SK-N-DZ (cell line): ENCODE measurements around the gene CDIP1.

Experiments
- DNase-seq: peaks from one replicate; pipeline ENCODE4 v3.0.0-alpha.2; 2015; ENCODE audit warnings: low spot score

The CDIP1 gene

DNA sequence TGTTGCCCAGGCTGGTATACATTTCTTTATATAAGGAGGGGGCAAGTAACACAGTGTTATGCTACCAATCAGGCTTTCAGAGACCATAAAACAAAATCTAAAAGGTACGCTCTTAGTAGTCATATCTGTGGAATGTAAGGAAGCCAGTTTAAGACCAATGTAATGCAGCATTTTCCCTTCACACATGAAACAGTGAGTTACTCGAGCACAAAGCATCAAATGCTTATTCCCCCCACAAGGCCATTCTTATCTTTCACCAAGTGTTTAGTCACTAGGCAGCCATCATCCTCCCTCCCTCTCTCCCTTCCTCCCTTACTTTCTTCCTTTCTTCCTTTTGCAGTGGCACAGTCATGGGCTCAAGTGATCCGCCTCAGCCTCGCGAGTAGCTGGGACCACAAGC, 49.5 kb downstream of the CDIP1 start:
- no peak for DNase-seq

- no peak for DNase-seq
Measured at GRCh38 chr16:4488499-4488967, 50.0 kb downstream of the CDIP1 start.

DNA sequence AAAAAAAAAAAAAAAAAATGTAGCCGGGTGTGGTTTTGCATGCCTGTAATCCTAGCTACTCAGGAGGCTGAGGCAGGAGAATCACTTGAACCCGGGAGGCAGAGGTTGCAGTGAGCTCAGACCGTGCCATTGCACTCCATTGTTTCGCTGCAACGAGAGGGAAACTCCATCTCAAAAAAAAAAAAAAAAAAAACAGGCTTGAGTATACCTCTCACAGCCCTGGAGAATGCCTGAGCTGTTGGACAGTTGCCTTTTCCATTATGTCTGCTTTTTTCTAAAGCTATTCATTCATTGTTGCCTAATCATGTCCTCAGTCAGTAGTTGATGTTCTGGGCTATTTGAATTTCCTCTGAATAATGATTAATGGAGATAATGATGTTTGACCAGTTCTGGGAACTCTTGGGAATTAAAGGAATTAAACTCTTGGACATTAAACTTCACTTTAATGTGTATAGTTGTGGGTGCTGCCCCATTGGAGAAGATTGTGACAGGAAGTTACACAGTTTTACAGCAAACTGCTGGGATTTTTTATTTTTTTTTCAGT, 50.5 kb downstream of the CDIP1 start:
- DNase-seq: no peak

DNA sequence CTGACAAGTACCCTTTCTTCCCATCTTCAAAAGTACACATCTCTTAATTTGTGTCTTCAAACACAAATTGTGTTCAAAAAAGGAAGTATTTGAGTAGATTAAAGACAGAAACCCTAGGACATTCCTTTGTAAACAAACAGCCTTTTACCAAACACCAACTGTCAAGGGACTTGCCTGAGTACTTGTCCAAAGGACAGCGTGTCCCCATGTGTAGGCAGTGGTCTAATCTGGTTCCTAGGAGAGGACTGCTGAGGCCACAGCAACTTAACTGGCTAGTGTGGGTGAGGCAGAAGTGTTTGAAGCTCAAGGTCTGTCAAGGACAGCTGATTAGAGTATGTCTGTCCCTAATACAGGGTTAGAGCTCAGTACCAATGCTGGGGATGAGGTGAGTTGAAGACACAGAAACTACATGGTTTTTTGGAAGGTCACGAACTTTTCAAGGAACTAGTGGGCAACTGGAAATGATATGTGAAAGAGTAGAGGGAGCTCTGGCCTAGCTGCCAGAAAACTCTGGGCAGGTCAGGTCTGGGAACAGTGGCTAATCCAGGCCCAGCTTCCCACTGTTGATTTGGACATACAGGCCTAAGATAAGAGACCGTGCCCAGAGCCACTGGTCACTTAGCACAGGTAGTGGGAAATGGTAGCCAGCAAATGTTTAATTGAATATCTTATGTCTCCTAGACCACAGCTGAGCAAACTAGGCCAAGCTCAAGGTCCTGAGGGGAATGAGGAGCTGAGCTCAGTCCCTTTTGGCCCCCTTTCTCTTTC, 52.3 kb downstream of the CDIP1 start:
- DNase-seq: no peak

DNA sequence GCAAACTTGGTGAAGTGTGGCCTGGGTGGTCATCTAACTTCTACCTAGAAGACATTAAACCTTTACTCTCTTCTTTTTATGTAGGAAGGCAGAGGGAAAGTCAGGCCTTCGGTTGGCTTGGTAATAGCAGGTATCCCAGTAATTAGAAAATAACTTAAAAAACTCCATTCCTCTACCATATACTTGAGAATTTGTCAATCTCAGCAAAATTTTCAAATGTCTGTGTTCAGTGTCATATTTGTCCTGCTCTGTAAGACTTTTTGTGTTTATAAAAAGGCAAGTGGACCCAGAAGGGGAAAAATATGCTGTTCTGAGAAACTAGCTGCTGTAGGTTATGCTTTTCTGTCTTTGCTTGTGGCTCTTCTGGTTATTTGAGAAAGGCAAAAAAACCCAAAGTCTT, 56.6 kb downstream of the CDIP1 start:
- no peak for DNase-seq

- DNase-seq: no peak
Measured at GRCh38 chr16:4481526-4481925, 57.0 kb downstream of the CDIP1 start.

DNA sequence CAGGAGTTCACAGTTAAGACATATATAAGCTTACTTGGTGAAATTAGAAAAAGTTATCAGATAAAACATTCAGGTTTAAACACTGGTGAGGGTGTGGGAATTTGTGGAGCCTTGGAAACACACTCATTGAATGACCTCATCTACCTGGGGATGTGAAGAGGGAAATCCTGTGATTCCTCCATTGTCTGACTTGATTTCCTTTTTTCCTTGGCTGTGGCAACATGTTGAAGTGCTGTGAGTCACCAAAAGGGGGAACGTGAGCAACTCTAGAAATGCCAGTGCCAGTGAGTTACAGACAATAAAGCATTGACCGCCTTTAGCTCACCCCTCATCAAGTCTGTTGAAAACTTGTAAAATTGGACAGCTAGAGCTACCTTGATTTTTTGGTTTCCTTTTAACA, 60.6 kb downstream of the CDIP1 start:
- DNase-seq: no peak

DNA sequence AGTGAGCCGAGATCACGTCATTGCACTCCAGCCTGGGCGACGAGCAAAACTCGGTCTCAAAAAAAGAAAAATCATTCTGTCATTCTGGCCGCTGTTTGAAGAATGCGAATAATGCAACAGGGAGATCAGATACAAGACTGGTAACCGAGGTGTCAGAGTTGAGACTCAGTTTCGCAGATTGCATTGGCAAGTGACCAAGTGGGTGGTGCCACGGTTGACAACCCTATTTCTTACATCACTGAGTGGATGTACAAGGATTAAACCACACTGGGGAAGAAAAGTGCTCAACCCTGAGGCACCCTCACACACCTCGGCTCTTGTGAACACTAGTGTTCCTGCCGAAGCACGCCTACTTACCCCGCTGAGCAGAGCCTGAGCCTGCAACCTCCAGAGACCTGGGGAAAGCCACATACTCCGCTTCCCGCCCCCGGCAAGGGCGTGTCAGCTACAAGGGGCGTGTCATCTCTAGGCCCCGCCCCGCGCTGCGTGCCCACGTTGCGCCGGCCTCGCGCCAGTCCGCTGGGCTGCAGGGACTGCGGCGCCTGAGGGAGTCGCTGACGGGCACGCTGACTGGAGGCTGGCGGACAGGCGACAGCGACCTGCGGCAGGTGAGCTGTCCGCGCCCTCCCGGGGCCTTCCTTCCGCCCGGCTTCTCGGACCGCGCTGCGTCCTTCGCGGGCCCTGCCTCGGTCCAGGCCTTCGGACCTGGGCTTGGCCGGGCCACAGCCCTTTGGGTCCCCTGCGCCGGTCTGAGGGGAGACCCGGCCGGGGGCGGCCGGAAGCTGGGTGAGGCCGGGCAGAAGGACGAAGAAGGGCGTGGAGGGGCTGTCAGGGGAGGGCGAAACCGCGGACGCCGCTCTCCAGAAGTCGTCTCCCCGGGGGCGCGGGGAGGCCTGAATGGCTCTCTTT, 62.4 kb downstream of the CDIP1 start, which contains the start of gene HMOX2:
HMOX2 (plus strand) TSS at position 519 of the 909 bp plus-strand sequence. CDS start 29,127 bp downstream, outside the sequence.
- peak; percentile 92 for DNase-seq

DNA sequence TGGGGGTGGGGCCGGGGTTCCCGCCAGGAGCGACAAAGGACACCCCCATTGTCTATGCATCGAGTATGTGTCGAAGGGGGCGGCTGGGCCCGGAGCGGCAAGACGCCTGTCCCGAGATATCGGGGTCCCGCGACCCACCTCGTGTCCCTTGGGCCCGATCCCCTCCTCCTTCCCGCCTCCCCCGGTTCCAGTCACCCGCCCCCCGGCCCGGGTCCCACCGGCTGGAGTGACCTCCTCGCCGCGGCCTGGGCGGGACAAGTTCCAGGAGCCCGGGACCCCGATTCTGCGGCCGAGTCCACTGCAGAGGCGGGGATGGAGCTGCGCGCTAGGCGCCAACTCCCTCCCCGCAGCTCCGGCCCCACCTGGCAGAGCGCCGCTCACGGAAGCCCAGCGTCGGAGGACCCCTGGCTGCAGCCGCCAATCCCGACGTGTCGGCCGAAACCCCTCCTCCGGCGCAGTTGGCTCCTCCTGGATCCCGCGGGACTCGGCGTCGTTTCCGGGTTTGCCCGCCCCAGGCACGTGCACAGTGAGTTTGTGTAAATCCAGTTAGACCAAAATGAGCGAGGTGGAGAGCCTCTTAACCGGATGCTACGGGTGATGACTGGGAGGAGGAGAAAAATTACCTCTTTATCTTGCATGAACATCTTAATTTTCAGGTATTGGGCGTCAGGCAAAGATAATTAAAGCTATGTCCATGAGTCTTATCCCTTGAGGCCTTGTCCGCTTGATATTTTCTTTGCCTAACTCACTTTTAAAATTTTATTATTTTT, 64.2 kb downstream of the CDIP1 start, which contains the start of gene NMRAL1:
NMRAL1 (minus strand) TSS at position 434 of the 770 bp plus-strand sequence. CDS start 493 bp downstream, outside the sequence.
- DNase-seq: peak; percentile 79

GRCh38 chr16:4472880-4473279, 65.7 kb downstream of the CDIP1 start:
- no peak for DNase-seq

- no peak for DNase-seq
Measured at GRCh38 chr16:4471869-4472268, 66.7 kb downstream of the CDIP1 start.

- DNase-seq: no peak
Measured at GRCh38 chr16:4468972-4469371, 69.6 kb downstream of the CDIP1 start.

DNA sequence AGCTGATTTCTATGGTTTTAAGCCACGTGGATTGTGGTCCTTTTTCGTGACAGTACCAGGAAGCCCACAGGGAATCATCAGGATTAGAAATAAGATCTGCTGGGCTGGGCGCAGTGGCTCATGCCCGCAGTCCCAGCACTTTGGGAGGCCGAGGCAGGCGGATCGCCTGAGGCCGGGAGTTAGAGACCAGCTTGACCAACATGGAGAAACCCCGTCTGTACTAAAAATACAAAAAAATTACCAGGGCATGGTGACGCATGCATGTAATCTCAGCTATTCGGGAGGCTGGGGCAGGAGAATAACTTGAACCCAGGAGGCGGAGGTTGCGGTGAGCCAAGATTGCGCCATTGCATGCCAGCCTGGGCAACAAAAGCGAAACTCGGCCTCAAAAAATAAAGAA, 70.7 kb downstream of the CDIP1 start:
- no peak for DNase-seq

- DNase-seq: no peak
Measured at GRCh38 chr16:4465977-4466779, 72.4 kb downstream of the CDIP1 start.

DNA sequence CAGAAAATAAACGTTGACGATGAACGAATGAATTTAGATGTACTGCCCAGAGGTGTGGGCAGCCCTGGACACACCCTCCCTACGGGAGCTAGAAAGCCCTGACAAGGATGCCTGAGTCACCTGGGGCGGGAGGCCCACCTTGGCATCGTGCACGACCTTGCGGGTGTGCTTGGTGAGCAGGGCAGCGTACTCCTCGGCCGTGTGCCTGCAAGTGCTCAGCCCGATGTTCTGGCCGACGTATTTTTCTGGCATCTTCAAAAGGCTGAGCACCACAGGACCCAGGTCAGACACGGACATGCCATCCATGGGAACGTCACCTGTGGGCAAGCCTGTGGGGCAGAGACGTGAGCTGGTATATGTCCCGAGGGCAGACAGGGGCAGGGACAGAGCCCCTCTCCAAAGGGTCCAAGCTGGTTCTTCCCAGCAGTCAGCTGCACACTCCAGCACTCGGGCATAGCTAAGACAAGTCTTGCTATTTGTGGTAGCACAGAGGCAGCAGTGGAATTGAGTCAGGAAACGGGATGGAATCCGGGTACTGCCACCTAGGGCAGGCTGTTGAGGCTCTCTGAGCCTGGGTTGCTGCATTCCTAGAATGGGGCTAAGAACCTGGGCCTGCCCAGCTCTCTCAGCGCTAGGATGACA, 74.9 kb downstream of the CDIP1 start:
- no peak for DNase-seq

DNA sequence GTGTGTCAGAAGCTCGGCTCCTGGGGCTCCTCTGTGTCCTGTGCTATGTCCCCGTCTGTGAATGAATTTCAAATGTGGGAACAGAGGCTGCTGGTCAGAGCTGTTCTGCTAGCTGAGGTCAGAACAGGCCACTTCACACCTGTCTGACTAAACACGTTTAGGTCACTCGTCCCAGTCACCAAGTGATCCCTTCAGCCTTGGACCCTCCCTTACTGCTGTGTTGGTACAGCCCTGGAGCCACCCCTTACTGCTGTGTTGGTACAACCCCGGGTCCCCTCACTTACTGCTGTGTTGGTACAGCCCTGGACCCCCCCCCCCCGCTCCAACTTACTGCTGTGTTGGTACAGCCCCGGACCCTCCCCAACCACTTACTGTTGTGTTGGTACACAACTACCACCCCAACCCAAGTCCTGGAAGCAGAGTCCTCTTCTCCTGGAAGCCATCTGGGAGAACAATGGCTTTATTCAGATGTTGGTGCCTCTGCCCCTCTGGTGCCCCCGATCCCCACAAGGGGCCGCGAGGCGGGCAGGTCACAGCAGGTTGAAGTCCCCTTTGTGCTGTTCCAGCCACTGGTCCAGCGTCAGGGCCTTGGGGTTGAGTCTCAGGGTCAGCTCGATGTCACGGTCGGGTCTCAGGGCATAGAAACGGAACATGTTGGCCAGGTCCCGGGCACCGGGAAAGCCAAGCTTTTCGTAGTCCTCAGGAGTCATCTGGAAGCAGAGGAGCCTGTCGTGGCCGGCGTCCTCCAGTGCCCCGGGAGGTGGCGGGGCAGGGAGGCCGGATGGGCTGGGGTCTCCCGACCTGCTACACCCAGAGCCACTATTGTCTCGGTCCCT, 77.1 kb downstream of the CDIP1 start:
- DNase-seq: no peak

DNA sequence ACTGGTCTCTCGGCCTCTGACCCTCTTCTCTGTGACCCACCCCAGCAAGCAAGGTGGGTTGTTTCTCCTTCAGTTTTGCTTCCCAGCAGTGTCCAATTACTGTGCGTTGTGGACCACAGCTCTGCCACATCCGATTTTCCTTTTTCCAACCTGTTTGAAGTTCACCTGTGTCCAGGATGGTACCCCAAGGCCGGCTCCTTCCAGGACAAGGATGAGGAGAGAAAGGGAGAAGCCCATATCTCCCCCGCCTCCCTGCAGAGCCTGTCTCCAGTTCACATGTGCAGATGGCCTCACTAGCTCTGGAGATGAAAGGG, 77.7 kb downstream of the CDIP1 start:
- no peak for DNase-seq
